ENCODE results near the gene TMEM167A. TPM values are rescaled to one million over a fixed set of nuclear protein-coding genes. Genes with fewer than 3 reads are reported as not detected.

The TMEM167A gene
- total RNA-seq, 1 experiment from 2014 or later = 163 TPM

DNA sequence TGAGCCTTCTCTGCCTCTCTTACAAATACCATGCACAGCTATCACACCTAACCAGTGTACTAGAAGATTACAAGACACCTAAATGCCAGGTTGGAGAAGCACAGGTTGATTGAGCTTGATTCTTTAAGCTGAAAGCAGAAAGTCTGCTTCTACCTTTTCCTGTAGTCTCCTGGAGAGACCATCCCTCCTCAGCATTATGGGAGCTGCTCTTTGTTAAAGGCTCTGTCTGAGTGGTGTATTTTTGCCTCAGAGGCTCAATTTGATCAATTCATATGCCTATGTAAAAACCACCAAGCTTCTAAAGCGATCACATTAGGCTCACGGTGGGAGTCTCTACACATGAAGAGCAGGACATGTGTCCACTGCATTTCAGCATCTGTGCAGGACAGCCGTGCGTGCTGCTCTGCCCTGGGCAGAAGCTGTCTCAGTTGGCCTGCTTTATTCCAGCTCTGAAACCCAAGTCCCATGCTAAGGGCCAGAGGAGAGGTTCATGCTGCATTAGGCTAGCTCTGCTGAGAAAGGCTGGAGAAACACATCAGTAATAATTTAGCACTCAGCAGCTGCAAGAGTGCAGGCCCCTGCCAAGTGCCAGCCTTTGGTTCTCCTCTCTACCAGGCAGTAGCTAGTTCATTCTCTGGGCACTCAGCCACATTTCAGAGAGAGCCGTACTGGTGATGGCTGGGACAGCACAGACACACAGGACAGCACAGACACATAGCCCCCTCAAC is 41.7 kb downstream of the TMEM167A start:
- DNase-seq (ENCODE audit: low read depth) = no peak

DNA sequence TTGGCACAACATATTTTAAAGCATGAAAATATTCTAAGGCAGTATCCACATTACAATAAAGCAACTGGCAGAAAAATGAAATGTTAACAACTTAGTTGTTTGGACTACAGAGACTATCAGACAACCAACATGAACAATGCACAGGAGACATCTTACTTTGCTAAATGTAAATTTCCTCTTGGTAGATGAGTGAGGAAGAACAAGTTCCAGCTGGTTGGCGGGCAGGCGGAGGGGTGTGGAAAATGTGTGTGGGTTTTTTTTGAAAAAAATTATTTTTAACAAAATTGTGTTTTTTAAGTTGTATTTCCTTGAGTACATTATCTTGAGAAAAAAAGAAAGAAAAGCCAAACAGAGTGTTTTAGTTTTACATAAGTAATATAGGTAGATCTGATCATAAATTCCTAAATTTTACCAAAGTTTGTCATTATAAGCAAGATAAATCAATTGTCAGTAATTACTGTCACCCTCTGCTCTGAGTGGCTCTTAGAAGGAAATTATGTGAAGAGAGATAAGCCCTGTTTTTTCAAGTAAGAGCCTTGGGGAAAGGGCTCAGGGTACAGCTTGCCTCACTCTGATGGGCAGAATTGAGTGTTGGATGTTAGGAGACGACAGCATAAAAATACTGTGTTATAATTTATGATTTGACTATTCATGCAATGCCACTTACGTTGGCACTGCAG is 42.5 kb downstream of the TMEM167A start:
- DNase-seq (ENCODE audit: low read depth) = no peak

DNA sequence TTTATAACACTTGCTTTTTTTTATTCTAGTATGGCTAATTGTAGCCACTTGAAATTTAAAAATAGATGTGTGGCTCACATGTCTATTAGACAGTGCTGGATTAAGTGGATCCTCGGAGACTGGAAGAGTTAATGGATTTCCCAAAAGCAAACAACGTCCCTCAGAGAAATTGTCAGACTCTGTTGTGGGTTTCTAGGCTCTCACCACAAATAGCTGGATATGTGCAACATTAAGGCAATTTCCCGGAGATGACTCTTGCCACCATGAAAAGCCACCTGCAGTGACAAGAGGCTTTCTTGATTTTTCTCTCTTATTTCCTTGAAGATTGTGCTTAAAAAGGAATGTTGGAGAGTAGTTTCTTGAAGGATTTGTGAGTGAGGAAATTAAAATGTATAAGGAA is 43.2 kb downstream of the TMEM167A start:
- no peak for DNase-seq (ENCODE audit: low read depth)

DNA sequence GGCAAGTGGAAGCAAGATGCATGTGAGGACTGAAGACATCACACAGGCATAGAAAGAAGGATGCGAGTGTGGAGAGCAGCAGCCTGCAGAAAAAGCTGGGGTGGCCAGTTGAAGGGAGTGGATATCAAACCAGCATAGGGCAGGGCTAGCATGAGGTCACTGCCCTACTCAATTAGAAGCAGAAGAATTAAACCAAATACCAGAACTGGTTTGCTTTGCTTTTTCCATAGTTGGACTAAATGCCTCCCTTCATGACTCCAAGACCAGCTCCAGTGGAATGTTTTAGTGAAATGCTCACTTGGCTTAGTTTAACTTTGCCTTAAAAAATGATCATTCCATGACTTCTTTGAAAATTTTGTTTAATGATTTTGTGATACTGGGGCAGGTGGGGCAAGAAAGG is 45.8 kb downstream of the TMEM167A start:
- DNase-seq (ENCODE audit: low read depth) = no peak

DNA sequence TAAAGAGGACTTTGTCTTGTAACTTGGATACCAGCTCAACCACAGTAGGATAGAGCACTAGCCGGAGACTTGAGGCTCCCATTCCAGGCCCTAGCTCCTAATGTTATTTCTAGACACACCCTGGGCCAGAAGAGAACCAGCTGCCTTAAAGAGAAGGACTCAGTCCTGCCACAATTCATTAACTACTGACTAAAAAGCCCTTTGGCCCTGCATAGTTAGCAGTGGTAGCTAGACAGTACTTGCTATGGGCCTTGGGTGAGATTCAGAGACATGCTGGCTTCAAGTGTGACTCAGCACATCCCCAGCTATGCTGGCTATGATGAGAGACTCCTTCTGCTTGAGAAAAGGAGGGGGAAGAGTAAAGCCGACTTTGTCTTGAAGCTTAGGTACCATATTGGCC is 47.3 kb downstream of the TMEM167A start:
- peak; percentile 54 for DNase-seq (ENCODE audit: low read depth)

DNA sequence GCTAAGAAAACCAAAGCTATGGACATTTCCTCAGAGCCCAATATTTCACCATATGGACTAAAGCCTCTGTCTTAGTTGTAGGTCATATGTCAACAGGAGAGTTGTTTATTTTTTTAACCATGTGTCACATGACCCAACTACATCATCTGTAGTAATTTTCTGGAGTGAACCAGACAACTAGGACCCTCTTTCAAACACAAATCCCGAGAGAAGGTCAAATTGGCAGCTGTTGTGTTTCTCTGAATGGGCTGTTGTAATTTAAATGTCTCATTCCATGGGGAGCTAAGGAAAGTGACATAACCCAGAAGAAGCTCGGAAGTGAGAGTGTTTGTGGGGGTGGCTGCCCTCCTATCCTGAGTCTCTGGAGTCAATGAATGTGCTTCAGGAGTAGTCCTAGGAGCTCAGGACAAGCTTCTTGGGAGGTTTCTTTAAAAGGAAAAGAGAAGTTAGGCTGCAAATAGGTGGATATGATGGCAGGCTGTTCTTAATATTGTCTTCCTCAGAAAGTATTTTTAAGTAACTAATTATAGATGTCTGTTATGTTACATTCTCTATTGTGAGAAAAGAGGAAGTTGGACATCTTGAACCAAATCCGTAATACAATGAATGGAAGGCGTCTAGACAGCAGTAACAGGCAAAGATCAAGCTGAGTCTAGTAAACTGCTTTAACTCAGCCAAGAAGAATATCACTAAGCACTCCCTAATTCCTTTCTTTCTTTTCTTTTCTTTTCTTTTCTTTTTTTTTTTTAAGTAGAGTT is 50.1 kb downstream of the TMEM167A start:
- no peak for DNase-seq (ENCODE audit: low read depth)

DNA sequence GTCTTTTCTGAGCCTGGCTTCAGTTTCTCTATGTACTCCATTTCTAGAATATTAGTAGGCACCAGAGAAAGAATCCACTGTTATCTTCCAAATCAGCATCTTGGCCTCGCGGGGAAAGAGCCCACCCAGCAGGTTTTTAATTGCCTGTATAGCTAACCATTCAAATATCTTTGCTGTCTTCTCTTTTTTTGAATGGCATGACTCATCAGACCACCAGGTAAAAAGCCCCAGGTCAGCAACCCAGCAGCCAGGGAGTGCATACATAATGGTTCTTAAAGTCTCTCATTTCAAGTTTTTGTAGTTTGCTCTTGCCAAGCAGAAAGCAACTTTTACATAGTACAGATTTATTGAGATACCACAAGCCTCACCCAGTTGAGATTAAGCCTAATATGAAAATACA is 50.7 kb downstream of the TMEM167A start:
- peak; percentile 28 for DNase-seq (ENCODE audit: low read depth)

DNA sequence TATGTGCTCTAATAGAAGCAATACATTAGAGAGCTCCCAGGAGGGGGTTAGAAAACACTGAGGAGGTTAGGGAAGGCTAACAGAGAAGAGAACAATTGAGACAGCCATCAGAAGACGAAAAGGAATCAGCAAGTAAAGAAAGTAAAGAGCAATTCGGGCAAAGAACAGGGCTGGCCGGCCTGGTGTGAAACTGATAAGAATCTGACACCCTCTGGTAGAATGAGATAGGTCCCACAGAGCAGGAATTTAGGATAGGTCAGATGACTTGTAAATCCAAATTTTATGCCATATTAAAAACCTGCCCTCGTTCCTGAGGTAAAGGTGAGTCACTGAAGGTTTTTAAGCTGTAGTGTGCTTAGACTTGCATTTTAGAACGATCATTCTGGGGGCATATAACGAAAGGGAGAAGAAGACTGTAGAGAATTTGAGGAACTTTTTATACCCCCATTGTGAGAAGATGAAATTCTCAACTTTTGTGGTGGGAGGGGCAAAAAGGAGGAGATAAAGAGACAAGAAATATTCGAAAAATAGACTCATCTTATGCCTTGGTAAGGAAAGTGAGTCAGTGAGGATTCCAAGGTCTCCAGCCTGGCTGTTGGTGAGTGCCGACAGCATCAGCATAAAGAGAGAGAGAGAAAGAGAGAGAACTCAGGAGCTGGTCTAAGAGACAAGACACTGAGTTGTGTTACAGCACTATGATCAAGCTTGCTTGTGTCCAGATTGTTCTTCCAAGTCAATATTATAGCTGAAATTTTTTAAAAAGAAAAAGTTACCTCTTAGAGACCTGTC is 51.3 kb downstream of the TMEM167A start:
- DNase-seq (ENCODE audit: low read depth) = peak; percentile 25

DNA sequence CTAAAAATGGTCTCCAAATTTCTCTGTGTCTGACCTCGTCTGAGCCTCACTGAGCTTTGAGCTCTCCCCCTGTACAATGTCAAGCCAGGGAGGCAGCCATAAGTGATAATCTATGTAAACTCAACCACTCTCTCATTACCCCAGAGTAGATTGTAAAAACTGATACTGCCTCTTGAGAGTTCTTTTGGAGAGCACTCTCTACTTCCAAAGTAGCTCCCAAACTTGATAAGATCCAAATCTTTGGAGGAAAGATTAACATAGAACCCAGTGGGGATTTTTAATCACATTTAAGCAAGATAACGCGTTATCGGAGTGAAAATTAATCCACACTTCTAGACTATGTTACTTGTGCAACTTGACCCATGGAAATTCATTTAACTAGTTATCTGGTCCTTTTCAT is 54.9 kb downstream of the TMEM167A start:
- no peak for DNase-seq (ENCODE audit: low read depth)

DNA sequence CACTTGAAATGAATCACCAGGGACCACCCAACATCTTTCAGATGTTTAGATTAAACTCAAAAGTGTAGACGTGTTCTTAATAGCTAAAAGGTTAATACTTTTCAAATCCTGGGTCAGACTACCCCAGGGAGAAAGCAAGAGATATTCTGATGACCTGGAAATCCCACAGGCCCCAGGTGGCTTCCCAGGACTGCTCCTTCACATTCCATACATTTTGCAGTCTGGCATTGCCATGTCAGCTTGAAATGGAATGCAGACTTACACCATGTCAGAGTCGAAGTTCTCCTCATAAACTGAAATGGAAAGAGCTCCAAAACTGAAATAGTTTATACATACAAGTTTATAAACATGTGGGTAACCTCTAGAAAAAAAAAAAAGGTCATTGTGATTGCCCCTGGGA is 61.5 kb downstream of the TMEM167A start:
- peak; percentile 9 for DNase-seq (ENCODE audit: low read depth)

DNA sequence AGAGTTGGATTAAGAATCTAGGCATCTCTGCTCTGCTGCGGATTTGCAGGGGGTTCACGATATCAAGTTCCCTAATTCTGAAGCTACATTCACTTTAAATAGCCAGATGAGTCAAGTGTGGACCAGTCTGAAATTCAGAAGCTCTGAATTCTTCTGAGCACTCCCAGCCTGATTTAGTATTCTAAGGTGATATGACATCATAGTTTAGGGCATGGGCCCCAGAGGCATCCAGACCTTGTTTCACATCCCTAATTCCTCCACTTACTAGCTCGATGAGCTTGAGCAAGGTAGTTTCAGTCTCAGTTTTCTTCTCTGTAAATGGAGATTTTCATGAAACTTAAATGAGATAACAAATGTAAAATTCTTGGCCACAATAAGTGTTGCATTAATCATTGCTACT is 65.2 kb downstream of the TMEM167A start:
- no peak for DNase-seq (ENCODE audit: low read depth)

DNA sequence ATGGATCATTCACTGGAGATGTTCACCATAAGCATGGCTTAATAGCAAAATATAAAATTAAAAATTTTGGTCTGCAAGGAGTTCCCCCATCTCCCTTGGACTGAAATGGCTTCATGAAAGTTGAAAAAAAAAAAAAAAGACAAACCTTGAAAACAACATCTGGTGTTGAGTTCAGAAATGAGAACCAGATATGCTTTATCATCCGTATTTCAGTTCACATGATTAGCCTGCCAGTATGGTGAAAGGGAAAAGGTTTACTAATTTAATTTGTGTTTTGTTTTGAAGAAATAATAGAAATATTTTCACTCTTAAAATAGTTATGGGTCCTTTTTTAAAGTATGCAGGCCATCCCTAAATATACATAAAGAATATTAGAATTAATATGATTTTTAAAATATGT is 67.8 kb downstream of the TMEM167A start:
- no peak for DNase-seq (ENCODE audit: low read depth)

DNA sequence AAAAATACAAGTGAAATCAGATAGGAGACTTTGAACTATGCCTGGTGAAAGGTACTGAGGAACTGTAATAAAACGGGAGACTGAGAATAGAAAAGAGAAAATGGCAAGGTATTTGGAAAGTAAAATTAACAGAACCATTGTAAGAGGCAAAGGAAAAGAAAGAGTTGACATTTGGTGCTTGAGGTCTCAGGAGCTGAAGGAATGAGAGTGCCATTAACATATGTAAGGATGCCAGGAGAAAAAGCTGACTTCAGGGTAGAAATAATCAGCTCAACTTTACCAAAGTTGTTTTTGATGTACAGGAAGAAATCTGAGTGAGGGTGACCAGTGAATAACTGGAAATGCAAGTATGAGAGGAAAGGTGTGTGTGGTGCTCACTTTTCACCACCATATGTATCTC is 69.4 kb downstream of the TMEM167A start:
- no peak for DNase-seq (ENCODE audit: low read depth)

DNA sequence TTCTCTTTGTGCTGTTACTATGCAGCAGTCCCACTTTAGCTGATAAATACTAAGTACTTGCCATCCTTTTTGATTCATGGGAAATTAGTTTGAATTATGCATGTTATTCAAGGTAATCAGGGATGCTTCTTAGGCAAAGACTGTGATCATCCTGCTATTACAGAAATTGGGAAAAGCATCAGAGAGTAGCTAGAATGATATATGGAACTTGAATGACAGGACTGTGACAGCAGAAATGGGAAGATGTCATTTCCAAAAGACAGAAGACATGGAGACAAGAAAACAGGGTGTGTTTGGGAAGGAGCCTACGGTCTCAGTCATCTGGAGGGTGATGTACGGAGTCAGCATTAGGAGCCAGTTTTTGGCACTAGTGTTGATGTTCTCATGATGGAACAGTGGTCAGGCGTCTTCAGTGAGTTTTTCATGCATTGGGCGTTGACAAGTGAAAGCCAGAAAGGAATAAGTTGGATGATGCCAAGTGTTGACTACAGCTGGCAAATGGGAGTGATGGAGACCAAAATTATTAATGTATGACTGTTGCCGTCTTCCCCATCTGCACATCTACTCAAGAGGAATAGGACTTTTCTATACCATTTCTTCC is 70.4 kb downstream of the TMEM167A start:
- DNase-seq (ENCODE audit: low read depth) = no peak

DNA sequence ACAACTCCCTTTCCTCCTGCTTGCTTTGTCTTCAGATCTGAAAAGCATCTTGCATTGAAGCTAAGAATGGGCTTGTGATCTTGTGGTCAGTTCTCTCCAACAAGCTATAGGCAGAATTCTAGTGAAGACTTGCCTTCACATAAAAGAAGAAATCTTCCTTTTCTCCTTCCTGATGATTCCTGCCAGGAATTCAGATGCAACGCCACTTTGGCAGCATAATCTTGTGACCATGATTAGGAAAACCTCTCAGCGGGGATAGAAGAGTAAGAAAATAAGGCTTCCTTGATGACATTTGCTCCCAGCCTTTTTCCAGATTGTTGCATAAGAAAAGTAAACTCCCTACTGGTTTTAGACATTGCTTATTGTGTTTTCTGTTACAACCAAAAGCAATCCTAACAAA is 73.4 kb downstream of the TMEM167A start:
- no peak for DNase-seq (ENCODE audit: low read depth)

Other genes starting within 250 kb of the TMEM167A start
- 12.8 and 17.1 TPM in 2 replicates for gene XRCC4, start 153 bp upstream of the TMEM167A start, total RNA-seq (2014; rRNA removed; shearing (Covaris generic))